Upper lobe of right lung (tissue), 1 donor: ENCODE data around the gene SCLY. TPM values are rescaled to one million over a fixed set of nuclear protein-coding genes. Genes with fewer than 3 reads are reported as not detected.

Experiments used
- ATAC-seq: fragments of 200-7000 bp; cut with Tn5 transposase; one replicate; pipeline ENCODE4 v1.9.1; 2020; ENCODE audit warnings: mild to moderate bottlenecking, moderate library complexity
- DNase-seq: peaks from one replicate; pipeline ENCODE4 v3.0.0-alpha.2; 2020
- H3K27ac ChIP-seq: fragments of 200-600 bp; one replicate; pipeline ENCODE4 v1.8.0; 2022
- H3K27me3 ChIP-seq: fragments of 200-600 bp; one replicate; pipeline ENCODE4 v1.8.0; 2022; ENCODE audit warnings: mild to moderate bottlenecking
- H3K36me3 ChIP-seq: fragments of 200-600 bp; one replicate; pipeline ENCODE4 v1.8.0; 2022
- H3K4me1 ChIP-seq: fragments of 200-600 bp; one replicate; pipeline ENCODE4 v1.8.0; 2022
- H3K4me3 ChIP-seq: fragments of 200-600 bp; one replicate; pipeline ENCODE4 v1.8.0; 2022; ENCODE audit warnings: mild to moderate bottlenecking
- H3K9me3 ChIP-seq: fragments of 200-600 bp; one replicate; pipeline ENCODE4 v1.8.0; 2022
- CTCF ChIP-seq: fragments of 200-600 bp; IDR thresholded peaks from one replicate; pipeline ENCODE4 v1.8.0; 2022; ENCODE audit warnings: antibody characterized with exemption
- intact Hi-C: fragments of 100-400 bp; cut with DNase I; formaldehyde crosslinking; loops from one replicate; pipeline ENCODE4 v1.11.0; 2022
- total RNA-seq: library from RNA; stranded (reverse); fragmentation: NEBNext Ultra II Directional; extraction: Animal tissue kit (Norgen Biotek cat#: 25700); gene quantifications from one replicate; pipeline ENCODE4 v1.2.1, GENCODE V29; 2021
- donor health status: DM: no; HTN: yes; CAD: no; lungs with severe emphysema.

The SCLY gene
- total RNA-seq, 1 donor from 2014 or later: 13.0 TPM

- Histone ChIP-seq H3K36me3 (no peaks in the 10 kb centered on the region), H3K27ac (no peak overlapping the region), H3K4me1 (peaks cover 9% of the 10 kb centered on the region), H3K9me3 (no peaks in the 10 kb centered on the region), H3K4me3 (no peak overlapping the region), H3K27me3 (no peaks in the 10 kb centered on the region)
- ATAC-seq (no peak), DNase-seq (peak; percentile 57)
- no peak for TF ChIP-seq CTCF
- intact Hi-C loops: no loop called here
Measured at GRCh38 chr2:238103465-238104225, 42.8 kb downstream of the SCLY start.

GRCh38 chr2:238104226-238104690 is 43.5 kb downstream of the SCLY start:
- peaks cover 15% of the 10 kb centered on the region for H3K4me1 ChIP-seq
- TF ChIP-seq CTCF: no peak
- no peaks in the 10 kb centered on the region for H3K27me3 ChIP-seq
- H3K4me3 ChIP-seq: no peak overlapping the region
- H3K36me3 ChIP-seq: no peaks in the 10 kb centered on the region
- ATAC-seq (no peak), DNase-seq (peak; percentile 50)
- no peaks in the 10 kb centered on the region for H3K9me3 ChIP-seq
- intact Hi-C loops: no loop called here
- H3K27ac ChIP-seq: no peak overlapping the region

GRCh38 chr2:238104691-238105371 is 44.0 kb downstream of the SCLY start:
- intact Hi-C loops: no loop called here
- DNase-seq (peak; percentile 60), ATAC-seq (no peak)

GRCh38 chr2:238105506-238106338 is 44.9 kb downstream of the SCLY start:
- DNase-seq (peak; percentile 56), ATAC-seq (no peak)
- Histone ChIP-seq H3K36me3 (no peaks in the 10 kb centered on the region), H3K4me3 (no peak overlapping the region), H3K4me1 (peaks cover 16% of the 10 kb centered on the region), H3K27me3 (no peaks in the 10 kb centered on the region), H3K27ac (no peak overlapping the region), H3K9me3 (no peaks in the 10 kb centered on the region)
- no peak for TF ChIP-seq CTCF
- intact Hi-C loops: no loop called here

More at GRCh38 chr2:238104691-238105371, 44.0 kb downstream of the SCLY start:
- Histone ChIP-seq H3K4me3 (no peak overlapping the region), H3K27ac (no peak overlapping the region), H3K36me3 (no peaks in the 10 kb centered on the region), H3K4me1 (peaks cover 16% of the 10 kb centered on the region), H3K27me3 (no peaks in the 10 kb centered on the region), H3K9me3 (no peaks in the 10 kb centered on the region)
- no peak for TF ChIP-seq CTCF

GRCh38 chr2:238106339-238106697 is 45.5 kb downstream of the SCLY start:
- H3K36me3 ChIP-seq: no peaks in the 10 kb centered on the region
- ATAC-seq: no peak
- no peak for TF ChIP-seq CTCF
- peaks cover 16% of the 10 kb centered on the region for H3K4me1 ChIP-seq
- intact Hi-C loops: no loop called here
- no peak overlapping the region for H3K4me3 ChIP-seq
- DNase-seq: no peak
- no peaks in the 10 kb centered on the region for H3K9me3 ChIP-seq
- H3K27ac ChIP-seq: no peak overlapping the region
- no peaks in the 10 kb centered on the region for H3K27me3 ChIP-seq
